Colonic mucosa (tissue), 4 donors: ENCODE data around the gene DCX. TPM values are rescaled to one million over a fixed set of nuclear protein-coding genes. Genes with fewer than 3 reads are reported as not detected.

Experiments used
- DNase-seq: peaks from one replicate; pipeline ENCODE4 v3.0.0-alpha.2; 2020
- H3K27ac ChIP-seq: fragments of 200-600 bp; one replicate; pipeline ENCODE4 v1.8.0; 2021
- H3K27me3 ChIP-seq: fragments of 200-600 bp; one replicate; pipeline ENCODE4 v1.8.0; 2021
- H3K36me3 ChIP-seq: fragments of 200-600 bp; one replicate; pipeline ENCODE4 v1.8.0; 2021
- H3K4me1 ChIP-seq: fragments of 200-600 bp; one replicate; pipeline ENCODE4 v1.8.0; 2021; ENCODE audit warnings: mild to moderate bottlenecking
- H3K4me3 ChIP-seq: fragments of 200-600 bp; one replicate; pipeline ENCODE4 v1.8.0; 2021
- H3K9ac ChIP-seq, 2 donors: one replicate each; pipeline ENCODE4 v1.7.0; 2013; ENCODE audit warnings: control low read depth in 2 of 2, low read depth in 2 of 2, low read length in 2 of 2
- H3K9me3 ChIP-seq: fragments of 200-600 bp; one replicate; pipeline ENCODE4 v1.8.0; 2021
- intact Hi-C: fragments of 100-400 bp; cut with DNase I; formaldehyde crosslinking; loops from one replicate; pipeline ENCODE4 v1.14.1; 2022
- total RNA-seq, 2 donors: library from RNA; stranded (reverse); fragmentation: NEBNext Ultra II Directional in 1 of 2; extraction: Animal tissue kit (Norgen Biotek cat#: 25700) in 1 of 2; gene quantifications; one replicate each; pipeline ENCODE4 v1.2.1, GENCODE V29; 2021
- TF ChIP-seq, protein P1 (sequence below): fragments of 200-600 bp; IDR thresholded peaks from one replicate; pipeline ENCODE4 v1.8.0; 2022; ENCODE audit warnings: antibody characterized with exemption, mild to moderate bottlenecking
- donor health status: healthy.
- donor health status: DM: no; HTN: no; CAD: no.
- donor health status: DM: no; HTN: no; CAD: no.

DCX gene
- total RNA-seq: under 1 TPM; 0.11 to 0.40 TPM

DNA sequence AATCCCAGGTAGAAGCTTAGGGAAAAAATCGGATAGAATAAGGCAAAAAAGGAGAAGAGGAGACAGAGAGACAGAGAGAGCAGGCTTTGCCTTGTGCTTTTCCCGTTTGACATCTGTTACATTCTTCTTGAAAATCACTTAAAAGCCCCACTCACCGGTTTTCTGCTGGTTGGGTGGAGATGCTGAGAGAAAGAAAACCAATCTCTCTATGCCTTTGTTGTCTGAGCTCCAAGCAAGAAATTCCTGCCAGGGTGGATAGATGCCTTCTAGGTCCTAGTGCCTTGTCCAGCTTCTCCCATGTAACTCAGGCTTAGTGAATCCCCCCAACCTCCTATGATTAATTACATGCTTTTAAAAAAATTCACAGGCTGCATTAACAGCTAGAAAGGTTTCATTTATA lies at the start of gene DCX:
Gene DCX (minus strand): TSS at position 210 of the 400 bp plus-strand sequence. CDS start 1,794 bp downstream, outside the sequence.
- Histone ChIP-seq H3K9me3 (no peaks in the 10 kb centered on the region), H3K9ac (no peak within 1 kb of the TSS), H3K36me3 (no peaks in the 10 kb centered on the region), H3K4me1 (no peaks in the 10 kb centered on the region), H3K27me3 (no peaks in the 10 kb centered on the region), H3K4me3 (no peak within 1 kb of the TSS), H3K27ac (no peak within 1 kb of the TSS)
- intact Hi-C loops: no loop called here
- TF ChIP-seq, protein P1, sequence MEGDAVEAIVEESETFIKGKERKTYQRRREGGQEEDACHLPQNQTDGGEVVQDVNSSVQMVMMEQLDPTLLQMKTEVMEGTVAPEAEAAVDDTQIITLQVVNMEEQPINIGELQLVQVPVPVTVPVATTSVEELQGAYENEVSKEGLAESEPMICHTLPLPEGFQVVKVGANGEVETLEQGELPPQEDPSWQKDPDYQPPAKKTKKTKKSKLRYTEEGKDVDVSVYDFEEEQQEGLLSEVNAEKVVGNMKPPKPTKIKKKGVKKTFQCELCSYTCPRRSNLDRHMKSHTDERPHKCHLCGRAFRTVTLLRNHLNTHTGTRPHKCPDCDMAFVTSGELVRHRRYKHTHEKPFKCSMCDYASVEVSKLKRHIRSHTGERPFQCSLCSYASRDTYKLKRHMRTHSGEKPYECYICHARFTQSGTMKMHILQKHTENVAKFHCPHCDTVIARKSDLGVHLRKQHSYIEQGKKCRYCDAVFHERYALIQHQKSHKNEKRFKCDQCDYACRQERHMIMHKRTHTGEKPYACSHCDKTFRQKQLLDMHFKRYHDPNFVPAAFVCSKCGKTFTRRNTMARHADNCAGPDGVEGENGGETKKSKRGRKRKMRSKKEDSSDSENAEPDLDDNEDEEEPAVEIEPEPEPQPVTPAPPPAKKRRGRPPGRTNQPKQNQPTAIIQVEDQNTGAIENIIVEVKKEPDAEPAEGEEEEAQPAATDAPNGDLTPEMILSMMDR: no peak
- no peak for DNase-seq

DNA sequence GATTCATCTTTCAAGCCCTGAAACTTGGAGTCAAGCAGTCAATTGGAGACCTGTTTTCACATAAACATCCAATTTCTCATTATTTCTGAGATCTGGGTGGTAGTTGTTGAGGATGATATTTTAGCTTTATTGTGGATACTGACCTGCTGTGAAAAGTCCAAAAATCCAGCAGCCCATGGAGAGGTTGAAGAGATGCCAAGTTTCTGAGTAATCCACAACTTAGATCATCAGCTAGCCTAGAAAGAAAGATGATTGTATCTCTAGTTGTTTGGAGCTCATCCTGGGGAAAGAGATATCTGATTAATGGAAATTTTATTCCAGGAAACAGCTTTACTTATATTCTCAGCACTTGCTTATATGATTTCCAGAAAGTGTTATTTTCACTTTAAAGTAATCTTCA lies 48.6 kb upstream of the DCX start:
- no peaks in the 10 kb centered on the region for H3K36me3 ChIP-seq
- intact Hi-C loops: no loop called here
- DNase-seq: no peak
- no peaks in the 10 kb centered on the region for H3K27me3 ChIP-seq
- no peak overlapping the region for H3K27ac ChIP-seq
- H3K9ac ChIP-seq: no peak overlapping the region
- TF ChIP-seq, protein P1: no peak
- no peak overlapping the region for H3K4me3 ChIP-seq
- no peaks in the 10 kb centered on the region for H3K9me3 ChIP-seq
- no peaks in the 10 kb centered on the region for H3K4me1 ChIP-seq

GRCh38 chrX:111447298-111447697 lies 35.3 kb upstream of the DCX start:
- no peak overlapping the region for H3K9ac ChIP-seq
- H3K36me3 ChIP-seq: no peaks in the 10 kb centered on the region
- H3K4me1 ChIP-seq: no peaks in the 10 kb centered on the region
- TF ChIP-seq, protein P1: no peak
- no peak overlapping the region for H3K27ac ChIP-seq
- H3K9me3 ChIP-seq: no peaks in the 10 kb centered on the region
- DNase-seq: peak; percentile 20
- intact Hi-C loops: no loop called here
- no peaks in the 10 kb centered on the region for H3K27me3 ChIP-seq
- H3K4me3 ChIP-seq: no peak overlapping the region

GRCh38 chrX:111445485-111445884 lies 33.5 kb upstream of the DCX start:
- Histone ChIP-seq H3K4me3 (no peak overlapping the region), H3K36me3 (no peaks in the 10 kb centered on the region), H3K27ac (no peak overlapping the region), H3K4me1 (no peaks in the 10 kb centered on the region), H3K9ac (no peak overlapping the region), H3K9me3 (no peaks in the 10 kb centered on the region), H3K27me3 (no peaks in the 10 kb centered on the region)
- intact Hi-C loops: no loop called here
- TF ChIP-seq, protein P1: peak; percentile 45
- no peak for DNase-seq

- TF ChIP-seq, protein P1: no peak
- H3K27me3 ChIP-seq: no peaks in the 10 kb centered on the region
- H3K27ac ChIP-seq: no peak overlapping the region
- H3K4me3 ChIP-seq: no peak overlapping the region
- H3K4me1 ChIP-seq: no peaks in the 10 kb centered on the region
- H3K9ac ChIP-seq: no peak overlapping the region
- intact Hi-C loops: no loop called here
- no peak for DNase-seq
- H3K9me3 ChIP-seq: no peaks in the 10 kb centered on the region
- H3K36me3 ChIP-seq: no peaks in the 10 kb centered on the region
These were observed 32.9 kb upstream of the DCX start for GRCh38 chrX:111444881-111445280.

DNA sequence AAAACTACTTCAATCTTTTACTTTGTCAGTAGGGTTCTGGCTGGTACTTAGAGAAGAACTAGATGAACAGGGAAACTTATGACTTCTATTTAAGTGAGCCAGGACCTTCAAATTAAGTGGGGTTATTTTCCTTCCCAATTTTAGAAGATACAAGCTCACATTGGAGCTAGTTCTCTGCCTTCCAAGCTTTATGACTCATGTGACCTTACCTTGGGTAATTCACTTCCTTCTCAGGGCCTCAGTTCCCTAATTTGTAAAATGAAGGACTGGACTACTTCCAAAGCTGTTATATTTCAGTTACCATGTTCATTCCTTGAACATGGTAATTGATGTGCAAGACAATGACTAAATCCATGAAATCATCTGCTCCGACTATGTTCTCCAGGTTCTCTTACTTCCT lies 32.0 kb upstream of the DCX start:
- Histone ChIP-seq H3K27ac (no peak overlapping the region), H3K9me3 (no peaks in the 10 kb centered on the region), H3K27me3 (no peaks in the 10 kb centered on the region), H3K4me3 (no peak overlapping the region), H3K9ac (no peak overlapping the region), H3K4me1 (no peaks in the 10 kb centered on the region), H3K36me3 (no peaks in the 10 kb centered on the region)
- no peak for DNase-seq
- TF ChIP-seq, protein P1: no peak
- intact Hi-C loops: no loop called here
